ENCODE results near the gene ADTRP. TPM values are rescaled to one million over a fixed set of nuclear protein-coding genes. Genes with fewer than 3 reads are reported as not detected.

Gene ADTRP
- total RNA-seq, 1 experiment from 2014 or later: 0.86 TPM

GRCh38 chr6:11764250-11764604, 14.4 kb downstream of the ADTRP start (continued):
- no peak for TF ChIP-seq CEBPB (IDR thresholded peaks at IDR 0.05; ENCODE audit: low read depth)
- TF ChIP-seq ATF3 (IDR thresholded peaks at IDR 0.05): no peak
- TF ChIP-seq EGR1 (IDR thresholded peaks at IDR 0.05; ENCODE audit: low read depth): no peak

- Histone ChIP-seq H3K9me2 (ENCODE audit: insufficient read depth) (no peaks in the 10 kb centered on the region), H3K4me1 (ENCODE audit: control insufficient read depth in 1 of 2, insufficient read depth in 2 of 2, low read length in 2 of 2) (peaks cover 13 to 28% of the 10 kb centered on the region in 2 experiments), H3K4me3 (replicated peaks in 1 of 2; ENCODE audit: low read depth in 1 of 2, low read length in 2 of 2) (no peak overlapping the region), H3K27me3 (ENCODE audit: insufficient read depth, low read length) (no peaks in the 10 kb centered on the region), H4K20me1 (ENCODE audit: insufficient read depth) (no peaks in the 10 kb centered on the region), H3K36me3 (ENCODE audit: control insufficient read depth in 1 of 2, insufficient read depth in 2 of 2, low read length in 2 of 2) (no peaks in the 10 kb centered on the region), H3K9me3 (ENCODE audit: control insufficient read depth in 1 of 2, insufficient read depth in 1 of 2, low read depth in 1 of 2, low read length in 2 of 2) (no peaks in the 10 kb centered on the region), H3K4me2 (ENCODE audit: low read length) (no peak overlapping the region), H3K79me2 (ENCODE audit: insufficient read depth, low read length) (no peaks in the 10 kb centered on the region), H2AFZ (ENCODE audit: low read depth, low read length, poor library complexity, severe bottlenecking) (no peak overlapping the region), H3K27ac (ENCODE audit: low read depth, low read length) (no peak overlapping the region), H3K9ac (ENCODE audit: low read length) (no peak overlapping the region)
- ChIA-PET POLR2A (no interaction called here), CTCF (no interaction called here), RAD21 (ENCODE audit: low non-redundant PET in 1 of 2, low total read pairs in 2 of 2, uncharacterized antibody in 2 of 2, unreplicated experiment in 2 of 2) (no interaction called here)
- ATAC-seq: no peak
- intact Hi-C loops (cut with micrococcal nuclease): no loop called here
- BruUV-seq (replicated peaks): no TSS peak
- no peak for DNase-seq (ENCODE audit: low read depth, low spot score)
- TF ChIP-seq SP1 (IDR thresholded peaks at IDR 0.05; ENCODE audit: low read depth) (no peak), ZNF274 (IDR thresholded peaks at IDR 0.05; ENCODE audit: low read depth, low read length) (no peak), YY1 (IDR thresholded peaks at IDR 0.05; ENCODE audit: extremely low read depth, insufficient replicate concordance, low read depth, low read length) (no peak), EZH2 (IDR thresholded peaks at IDR 0.05) (no peak), ZBTB33 (IDR thresholded peaks at IDR 0.05; ENCODE audit: extremely low read depth, insufficient replicate concordance, low read length) (no peak), SIN3A (IDR thresholded peaks at IDR 0.05; ENCODE audit: low read depth) (no peak), TCF7L2 (IDR thresholded peaks at IDR 0.05; ENCODE audit: borderline replicate concordance, extremely low read depth, insufficient read depth, insufficient read length) (no peak), POLR2A (IDR thresholded peaks at IDR 0.05; ENCODE audit: borderline replicate concordance, extremely low read depth, insufficient read depth, insufficient read length) (no peak), EGR1 (IDR thresholded peaks at IDR 0.05; ENCODE audit: low read depth) (no peak), JUND (IDR thresholded peaks at IDR 0.05) (no peak), CBX3 (IDR thresholded peaks at IDR 0.05; ENCODE audit: low read depth) (no peak), CTCF (IDR thresholded peaks at IDR 0.05 in 2 of 3, conservative IDR thresholded peaks at IDR 0.05 in 1 of 3; ENCODE audit: borderline replicate concordance in 1 of 3, insufficient read depth in 1 of 3, low read depth in 2 of 3, low read length in 2 of 3) (no peak), RAD21 (IDR thresholded peaks at IDR 0.05; ENCODE audit: low read depth) (no peak), ATF3 (IDR thresholded peaks at IDR 0.05) (no peak), FOSL1 (IDR thresholded peaks at IDR 0.05; ENCODE audit: low read depth) (no peak), SRF (IDR thresholded peaks at IDR 0.05; ENCODE audit: low read depth) (no peak), EZH2phosphoT487 (IDR thresholded peaks at IDR 0.05; ENCODE audit: borderline replicate concordance) (no peak)
These were observed 14.9 kb downstream of the ADTRP start for GRCh38 chr6:11763460-11764249.

All from HCT116 (cell line).